CD14-positive monocyte (primary cell): ENCODE measurements around the gene PAOX. TPM values are rescaled to one million over a fixed set of nuclear protein-coding genes. Genes with fewer than 3 reads are reported as not detected.

Experiments
- DNase-seq, 3 donors: peaks; one replicate each; pipeline ENCODE4 v3.0.0-alpha.2; 2011 to 2022
- H2AFZ ChIP-seq: 2 replicates; pipeline ENCODE4 v1.6.0; 2012; ENCODE audit warnings: mild to moderate bottlenecking, low read depth, low read length, inconsistent platforms; ENCODE audit not compliant: insufficient read depth, poor library complexity, severe bottlenecking
- H3K27ac ChIP-seq, 2 donors: 1 replicate in 1 of 2; 2 replicates in 1 of 2; pipeline ENCODE4 v1.5.1; 2012 to 2013; ENCODE audit warnings: low read length in 2 of 2, control low read depth in 1 of 2, inconsistent platforms in 1 of 2, low read depth in 1 of 2, mild to moderate bottlenecking in 1 of 2
- H3K27me3 ChIP-seq, 2 donors: one replicate each; pipeline versions ENCODE4 v1.6.0 to v1.6.1; 2011 to 2013; ENCODE audit warnings: low read length in 2 of 2; ENCODE audit not compliant: control insufficient read depth in 2 of 2, insufficient read depth in 2 of 2
- H3K36me3 ChIP-seq, 2 donors: replicated peaks in 1 of 2; 1 replicate in 1 of 2; 2 replicates in 1 of 2; pipeline versions ENCODE4 v1.5.1 to v1.6.1; 2012 to 2013; ENCODE audit warnings: low read length in 2 of 2, control low read depth in 1 of 2, inconsistent platforms in 1 of 2, mild to moderate bottlenecking in 1 of 2; ENCODE audit not compliant: insufficient read depth in 2 of 2, control insufficient read depth in 1 of 2
- H3K4me1 ChIP-seq, 2 donors: 1 replicate in 1 of 2; 2 replicates in 1 of 2; pipeline versions ENCODE4 v1.5.1 to v1.6.1; 2012 to 2013; ENCODE audit warnings: low read length in 2 of 2, control low read depth in 1 of 2, inconsistent platforms in 1 of 2, mild to moderate bottlenecking in 1 of 2, moderate library complexity in 1 of 2; ENCODE audit not compliant: insufficient read depth in 2 of 2, control insufficient read depth in 1 of 2
- H3K4me2 ChIP-seq: replicated peaks from 2 replicates; pipeline ENCODE3; 2012; ENCODE audit warnings: low read length, moderate library complexity, mild to moderate bottlenecking; ENCODE audit not compliant: poor library complexity, severe bottlenecking; ENCODE audit errors: extremely low read depth
- H3K4me3 ChIP-seq, 3 experiments: fragments of 200-600 bp in 1 of 3; sonication (generic) in 1 of 3; replicated peaks in 1 of 3; 1 replicate in 2 of 3; 2 replicates in 1 of 3; pipeline ENCODE4 v1.5.1; 2011 to 2013; ENCODE audit warnings: low read length in 3 of 3, mild to moderate bottlenecking in 3 of 3, control low read depth in 2 of 3, low read depth in 2 of 3, inconsistent platforms in 1 of 3, moderate library complexity in 1 of 3
- H3K79me2 ChIP-seq: 2 replicates; pipeline ENCODE4 v1.6.0; 2012; ENCODE audit warnings: mild to moderate bottlenecking, control low read depth, inconsistent platforms, low read length, moderate library complexity; ENCODE audit not compliant: insufficient read depth
- H3K9ac ChIP-seq: 2 replicates; pipeline ENCODE4 v1.6.0; 2017; ENCODE audit warnings: low read length, mild to moderate bottlenecking; ENCODE audit not compliant: insufficient read depth, poor library complexity, severe bottlenecking
- H3K9me3 ChIP-seq, 2 donors: replicated peaks in 1 of 2; 1 replicate in 1 of 2; 2 replicates in 1 of 2; pipeline versions ENCODE4 v1.5.1 to v1.6.1; 2012 to 2013; ENCODE audit warnings: low read length in 2 of 2, control low read depth in 1 of 2; ENCODE audit not compliant: control insufficient read depth in 1 of 2, insufficient read depth in 1 of 2
- H4K20me1 ChIP-seq: 2 replicates; pipeline ENCODE4 v1.6.0; 2012; ENCODE audit warnings: mild to moderate bottlenecking, low read length, control low read depth, moderate library complexity; ENCODE audit not compliant: insufficient read depth
- H3K27ac Mint-ChIP-seq, 7 donors: one replicate each; pipeline ENCODE4 v1.8.0; 2020; ENCODE audit warnings: mild to moderate bottlenecking in 7 of 7, mixed read lengths in 7 of 7, moderate library complexity in 6 of 7, inconsistent platforms in 2 of 7
- H3K27me3 Mint-ChIP-seq, 3 donors: one replicate each; pipeline ENCODE4 v1.8.0; 2021 to 2022; ENCODE audit warnings: low read depth in 3 of 3, mild to moderate bottlenecking in 3 of 3, mixed read lengths in 3 of 3, moderate library complexity in 3 of 3, inconsistent platforms in 1 of 3
- H3K36me3 Mint-ChIP-seq, 2 donors: one replicate each; pipeline ENCODE4 v1.8.0; 2020; ENCODE audit warnings: mixed read lengths in 2 of 2, inconsistent platforms in 1 of 2, mild to moderate bottlenecking in 1 of 2
- H3K4me1 Mint-ChIP-seq: one replicate; pipeline ENCODE4 v1.8.0; 2020; ENCODE audit warnings: mild to moderate bottlenecking, mixed read lengths
- H3K4me3 Mint-ChIP-seq, 2 donors: one replicate each; pipeline ENCODE4 v1.8.0; 2020; ENCODE audit warnings: mild to moderate bottlenecking in 2 of 2, mixed read lengths in 2 of 2, moderate library complexity in 1 of 2
- H3K9me3 Mint-ChIP-seq, 7 donors: one replicate each; pipeline ENCODE4 v1.8.0; 2020 to 2022; ENCODE audit warnings: mixed read lengths in 7 of 7, mild to moderate bottlenecking in 6 of 7, moderate library complexity in 6 of 7, inconsistent platforms in 2 of 7
- CTCF ChIP-seq: fragments of 200-600 bp; IDR thresholded peaks from one replicate; pipeline ENCODE4 v1.8.0; 2022; ENCODE audit warnings: antibody characterized with exemption, mild to moderate bottlenecking
- WGBS: methylation state at CpG from one replicate; pipeline ENCODE4 v1.1.5; 2013; ENCODE audit warnings: missing lambda C conversion rate; ENCODE audit not compliant: insufficient coverage; 5-methylcytosine and 5-hydroxymethylcytosine counted together
- intact Hi-C, 2 donors: fragments of 100-400 bp; cut with micrococcal nuclease; formaldehyde crosslinking; loops; one replicate each; pipeline versions ENCODE4 v1.15.0 to v1.15.1; 2023
- polyA plus RNA-seq, 3 donors: library from polyadenylated mRNA; depleted of rRNA in 1 of 3; unstranded in 2 of 3; stranded (reverse) in 1 of 3; fragments of 300-500 nt in 2 of 3; fragments of >200 nt in 1 of 3; fragmentation: Illumina TruSeq in 2 of 3; gene quantifications; 1 replicate in 2 of 3; 2 replicates in 1 of 3; pipeline ENCODE4 v1.2.3, GENCODE V29; 2012 to 2021

PAOX gene
- polyA plus RNA-seq, 3 donors, result 3.9 to 9.5 (median 9.3) TPM

DNA sequence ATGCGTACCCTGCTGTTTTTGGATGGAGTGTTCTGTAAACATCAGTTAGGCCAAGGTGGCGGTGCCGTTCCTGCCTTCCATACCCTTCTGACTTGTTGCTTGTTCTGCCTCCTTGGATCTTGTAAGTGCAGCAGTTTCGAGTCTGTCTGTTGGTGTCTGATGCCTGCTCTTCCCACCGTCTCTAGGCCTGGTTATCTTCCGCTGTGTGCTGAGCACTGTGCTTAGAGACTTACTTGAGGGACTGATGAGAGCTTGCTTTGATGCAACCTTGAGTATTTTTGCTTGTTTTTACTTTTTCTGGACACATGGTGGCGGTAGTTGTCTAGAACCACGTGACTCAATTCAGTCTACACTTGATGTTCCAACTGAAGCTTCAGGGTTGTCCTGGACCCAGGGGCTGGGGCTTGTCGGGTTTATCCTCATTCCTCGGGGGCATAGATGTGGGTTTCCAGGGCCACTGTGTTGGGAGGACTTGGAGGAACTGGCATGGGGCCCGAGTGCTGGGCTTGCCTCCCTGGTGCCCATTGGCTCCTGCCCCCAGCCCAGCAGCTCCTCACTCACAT is 59.7 kb downstream of the PAOX start:
- Mint-ChIP-seq H3K36me3 (no peaks in the 10 kb centered on the region), H3K9me3 (peaks cover 0 to 4% (median 0%) of the 10 kb centered on the region in 7 donors), H3K4me3 (no peak overlapping the region), H3K27ac (no peak overlapping the region), H3K27me3 (peaks cover 5 to 17% (median 11%) of the 10 kb centered on the region in 3 donors), H3K4me1 (peaks cover 14% of the 10 kb centered on the region)
- intact Hi-C loops, result no loop called here
- Histone ChIP-seq H3K9me3 (no peaks in the 10 kb centered on the region), H3K9ac (no peak overlapping the region), H2AFZ (no peak overlapping the region), H3K27me3 (no peaks in the 10 kb centered on the region), H3K4me1 (peaks cover 8 to 13% of the 10 kb centered on the region in 2 donors), H4K20me1 (no peaks in the 10 kb centered on the region), H3K79me2 (no peaks in the 10 kb centered on the region), H3K4me2 (no peak overlapping the region), H3K4me3 (no peak overlapping the region), H3K36me3 (no peaks in the 10 kb centered on the region), H3K27ac (no peak overlapping the region)
- WGBS, result 77% methylated on average over 8 of the region's 11 CpGs
- TF ChIP-seq CTCF, result peak; percentile 38
- DNase-seq, result peak in 2 of 3 donors; percentile 2 to 8

GRCh38 chr10:133439517-133440461 is 60.7 kb downstream of the PAOX start:
- no peak overlapping the region for H3K4me2 ChIP-seq
- H2AFZ ChIP-seq, result no peak overlapping the region
- H3K4me3 ChIP-seq, result no peak overlapping the region
- H3K27me3 Mint-ChIP-seq, result peaks cover 5 to 15% (median 10%) of the 10 kb centered on the region in 3 donors
- no peaks in the 10 kb centered on the region for H3K27me3 ChIP-seq
- H3K4me3 Mint-ChIP-seq, result no peak overlapping the region
- DNase-seq, result peak in 1 of 3 donors; percentile 2
- intact Hi-C loops, result no loop called here
- H4K20me1 ChIP-seq, result no peaks in the 10 kb centered on the region
- H3K9me3 ChIP-seq, result peaks cover 4 to 6% of the 10 kb centered on the region in 2 donors
- H3K4me1 Mint-ChIP-seq, result peaks cover 14% of the 10 kb centered on the region
- no peaks in the 10 kb centered on the region for H3K36me3 Mint-ChIP-seq
- no peak overlapping the region for H3K9ac ChIP-seq
- H3K4me1 ChIP-seq, result peaks cover 8 to 13% of the 10 kb centered on the region in 2 donors
- peaks cover 1 to 5% (median 4%) of the 10 kb centered on the region in 7 donors for H3K9me3 Mint-ChIP-seq
- no peaks in the 10 kb centered on the region for H3K79me2 ChIP-seq
- no peak overlapping the region for H3K27ac Mint-ChIP-seq
- WGBS, result 94% methylated on average over 24 of the region's 25 CpGs
- TF ChIP-seq CTCF, result no peak
- H3K27ac ChIP-seq, result no peak overlapping the region
- no peaks in the 10 kb centered on the region for H3K36me3 ChIP-seq
